ENCODE results near the gene ZNF831.

The ZNF831 gene

DNA sequence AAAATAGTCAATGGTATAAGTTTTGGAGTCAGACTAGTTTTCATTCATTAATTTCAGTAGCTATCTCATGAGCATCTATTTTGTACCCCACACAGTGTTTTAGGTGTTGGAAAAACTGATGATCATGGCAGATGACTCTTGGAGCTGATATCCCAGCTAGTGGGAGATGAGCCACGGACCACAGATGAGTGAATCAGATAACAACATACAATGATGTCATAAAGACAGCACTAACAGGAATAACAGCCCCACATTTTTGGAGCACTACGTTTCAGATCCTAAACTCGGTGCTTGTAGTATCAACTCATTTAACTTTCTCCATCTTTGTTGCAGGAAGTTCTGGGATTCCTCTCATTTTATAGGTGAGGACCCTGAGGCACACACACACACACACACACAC lies 69.0 kb downstream of the ZNF831 start:
- H3K4me1 ChIP-seq (ENCODE audit: control insufficient read depth, insufficient read depth, low read length): no peaks in the 10 kb centered on the region
- no peak overlapping the region for H3K9ac ChIP-seq (ENCODE audit: low read length)
- H3K4me3 ChIP-seq (ENCODE audit: low read length): no peak overlapping the region
- no peaks in the 10 kb centered on the region for H3K36me3 ChIP-seq (ENCODE audit: control insufficient read depth, insufficient read depth, low read length)
- H3K27me3 ChIP-seq (ENCODE audit: control insufficient read depth, insufficient read depth, low read length): peaks cover 5% of the 10 kb centered on the region
- no peaks in the 10 kb centered on the region for H3K9me3 ChIP-seq (ENCODE audit: control insufficient read depth, low read length)

DNA sequence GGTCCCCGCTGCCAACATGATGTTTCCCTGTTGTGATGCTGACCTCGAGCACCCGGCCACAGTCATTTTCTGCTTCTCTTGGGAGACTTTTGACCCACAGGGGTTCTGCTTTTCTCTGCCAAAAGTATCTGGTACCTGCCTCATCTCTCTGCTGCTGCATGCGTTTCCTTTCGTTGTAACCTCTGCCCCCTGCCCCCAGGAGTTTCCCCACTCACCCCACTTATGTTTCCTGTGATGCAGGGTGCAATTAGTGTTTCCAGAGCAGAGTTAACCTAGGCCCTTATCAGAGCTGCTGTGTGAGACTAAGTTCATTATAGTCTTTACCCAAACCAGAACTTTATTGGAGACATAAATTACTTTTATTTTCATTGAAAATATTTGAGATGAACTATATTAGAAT lies 71.6 kb downstream of the ZNF831 start:
- H3K9ac ChIP-seq (ENCODE audit: low read length): no peak overlapping the region
- no peak overlapping the region for H3K4me3 ChIP-seq (ENCODE audit: low read length)
- no peaks in the 10 kb centered on the region for H3K4me1 ChIP-seq (ENCODE audit: control insufficient read depth, insufficient read depth, low read length)
- H3K9me3 ChIP-seq (ENCODE audit: control insufficient read depth, low read length): no peaks in the 10 kb centered on the region
- no peaks in the 10 kb centered on the region for H3K36me3 ChIP-seq (ENCODE audit: control insufficient read depth, insufficient read depth, low read length)
- peaks cover 4% of the 10 kb centered on the region for H3K27me3 ChIP-seq (ENCODE audit: control insufficient read depth, insufficient read depth, low read length)

DNA sequence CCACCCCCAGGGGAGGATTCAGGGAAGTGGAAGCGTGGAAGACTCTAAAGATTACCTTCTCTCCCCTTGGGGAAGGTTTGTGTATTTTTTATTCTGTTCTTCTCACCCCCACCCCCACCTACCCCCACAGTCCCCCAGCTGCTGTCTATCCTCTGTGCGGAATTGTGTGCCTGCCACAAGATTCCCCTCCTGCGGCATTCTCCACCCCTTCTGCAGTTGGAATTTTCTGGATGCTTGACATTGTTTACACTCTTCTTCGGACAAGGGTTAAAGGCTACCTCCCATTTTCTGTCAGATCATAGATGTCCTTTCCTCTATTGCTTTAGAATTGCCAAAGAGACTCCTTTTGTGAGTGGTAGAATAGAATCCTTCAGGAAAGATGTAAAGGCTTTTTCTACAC lies 76.4 kb downstream of the ZNF831 start:
- H3K4me1 ChIP-seq (ENCODE audit: control insufficient read depth, insufficient read depth, low read length): no peaks in the 10 kb centered on the region
- no peaks in the 10 kb centered on the region for H3K36me3 ChIP-seq (ENCODE audit: control insufficient read depth, insufficient read depth, low read length)
- peaks cover 4% of the 10 kb centered on the region for H3K27me3 ChIP-seq (ENCODE audit: control insufficient read depth, insufficient read depth, low read length)
- H3K9ac ChIP-seq (ENCODE audit: low read length): no peak overlapping the region
- no peaks in the 10 kb centered on the region for H3K9me3 ChIP-seq (ENCODE audit: control insufficient read depth, low read length)
- no peak overlapping the region for H3K4me3 ChIP-seq (ENCODE audit: low read length)

DNA sequence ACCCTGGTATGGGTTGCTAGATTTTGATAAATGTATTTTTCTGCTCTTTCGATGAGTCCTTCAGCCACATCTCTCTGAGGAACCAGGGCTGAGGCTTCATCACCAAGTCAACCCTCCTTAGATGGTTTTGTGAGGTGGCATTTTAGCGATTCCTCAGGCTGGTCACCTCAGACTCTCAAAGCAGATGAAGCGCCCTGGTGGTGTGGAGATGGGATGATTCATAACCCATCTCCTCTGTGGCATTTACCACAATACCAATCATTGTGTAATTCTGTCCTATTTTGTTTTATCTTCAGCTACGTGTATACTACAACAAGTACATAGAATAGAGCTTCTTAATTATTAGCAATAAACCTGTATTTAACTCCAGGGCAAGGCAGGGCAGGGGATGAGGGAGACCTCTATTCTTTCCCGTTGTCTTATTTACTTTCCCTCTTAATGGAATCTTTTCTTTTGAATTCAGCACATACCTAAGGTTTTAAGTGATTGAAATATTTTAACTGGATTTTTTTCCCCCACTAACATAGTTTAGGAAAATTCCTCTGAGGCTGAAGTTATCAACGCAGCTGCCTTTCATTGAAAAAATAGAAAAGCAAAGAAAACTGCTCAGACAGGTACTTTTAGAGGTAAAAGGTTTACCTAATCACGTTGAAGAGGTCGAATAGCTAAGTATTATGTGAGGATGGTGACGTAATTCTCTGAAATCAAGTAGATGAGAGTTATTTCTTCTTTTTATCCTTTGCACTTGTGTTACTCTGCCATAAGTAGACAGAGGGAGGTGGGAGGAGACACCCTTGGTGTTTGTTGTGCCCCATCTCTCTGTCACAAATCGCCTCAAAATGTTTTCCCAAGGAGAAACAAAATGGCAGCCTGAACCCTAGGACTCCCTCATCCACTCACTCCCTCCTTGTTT lies 79.3 kb downstream of the ZNF831 start:
- Histone ChIP-seq H3K27me3 (ENCODE audit: control insufficient read depth, insufficient read depth, low read length) (peaks cover 4% of the 10 kb centered on the region), H3K9ac (ENCODE audit: low read length) (no peak overlapping the region)

DNA sequence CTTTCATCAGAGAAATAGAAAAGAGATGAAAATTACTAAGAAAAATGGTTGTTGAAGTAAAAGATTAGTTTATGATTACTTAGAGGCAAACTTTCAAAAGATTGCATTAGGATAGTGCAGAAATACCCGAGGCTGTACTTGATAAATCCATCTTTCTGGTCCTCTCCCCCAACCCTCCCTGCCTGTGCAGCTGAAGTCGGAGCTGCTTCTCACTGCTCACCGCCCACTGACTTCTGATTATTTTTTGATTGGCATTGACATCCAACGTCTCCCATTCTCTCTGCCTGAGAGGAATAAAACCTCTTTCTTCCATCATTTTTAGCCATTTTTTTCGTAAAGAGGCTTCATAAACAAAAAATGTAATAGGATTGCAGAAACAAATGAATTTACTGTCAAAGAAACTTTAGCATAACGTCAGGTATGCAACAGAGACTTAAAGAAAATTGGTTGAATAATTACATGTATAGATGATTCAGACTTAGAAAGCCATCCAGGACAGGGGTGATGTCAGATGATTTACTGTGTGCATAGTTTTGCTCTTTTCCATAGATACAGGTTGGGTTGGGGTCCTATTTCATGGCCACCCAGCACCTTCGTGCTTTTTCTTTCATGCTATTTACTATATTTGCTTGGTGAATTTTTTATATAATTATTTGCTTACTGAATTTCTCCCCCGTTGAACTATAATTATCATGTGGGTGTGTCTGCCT lies 83.2 kb downstream of the ZNF831 start:
- Histone ChIP-seq H3K27me3 (ENCODE audit: control insufficient read depth, insufficient read depth, low read length) (no peaks in the 10 kb centered on the region), H3K9ac (ENCODE audit: low read length) (no peak overlapping the region), H3K4me3 (ENCODE audit: low read length) (no peak overlapping the region)

More for the DNA sequence above, 79.3 kb downstream of the ZNF831 start:
- Histone ChIP-seq H3K36me3 (ENCODE audit: control insufficient read depth, insufficient read depth, low read length) (no peaks in the 10 kb centered on the region), H3K9me3 (ENCODE audit: control insufficient read depth, low read length) (no peaks in the 10 kb centered on the region), H3K4me3 (ENCODE audit: low read length) (no peak overlapping the region), H3K4me1 (ENCODE audit: control insufficient read depth, insufficient read depth, low read length) (no peaks in the 10 kb centered on the region)

DNA sequence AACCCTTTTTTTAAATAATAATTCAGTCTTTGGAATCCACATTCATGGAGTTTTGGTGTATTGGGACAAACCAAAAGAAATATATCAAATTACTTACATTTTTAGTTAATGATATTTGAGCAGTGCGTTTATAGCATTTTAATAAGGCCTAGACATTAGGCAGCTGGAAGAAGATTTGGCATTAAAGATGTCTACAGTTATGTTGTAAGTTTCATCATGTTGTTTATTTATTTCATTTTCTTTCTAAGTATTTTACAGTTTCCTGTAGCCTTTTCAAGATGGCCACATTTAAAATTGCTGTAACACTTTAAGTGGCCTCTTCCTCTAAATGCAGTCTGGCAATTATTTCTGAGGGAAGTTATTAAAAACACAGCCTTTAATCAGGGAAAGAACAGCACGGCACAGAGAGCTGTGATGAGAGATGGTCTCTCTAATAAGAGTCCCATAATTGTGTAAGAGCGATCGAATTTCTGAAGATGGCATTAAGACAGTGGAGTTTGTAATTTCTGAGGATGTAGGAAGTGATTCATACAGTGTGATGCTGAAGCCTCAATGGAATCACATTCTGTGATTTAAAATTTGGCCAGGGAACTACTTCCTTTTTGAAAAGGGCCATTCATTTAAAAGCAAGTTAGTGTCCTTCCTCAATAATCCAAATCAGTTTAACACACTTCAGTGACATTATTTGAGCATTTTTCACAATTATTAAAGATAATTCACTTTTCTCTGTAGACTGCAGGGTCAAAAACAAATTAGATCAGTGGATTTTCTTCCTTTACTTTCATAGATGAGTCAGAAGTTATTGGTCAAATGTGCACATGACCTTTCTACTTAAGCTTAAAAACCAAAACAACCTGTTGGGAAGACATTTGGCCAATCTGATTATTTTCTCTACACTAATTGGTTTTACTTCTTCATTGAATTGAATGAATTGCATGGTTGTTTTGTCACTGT lies 84.4 kb downstream of the ZNF831 start:
- no peak overlapping the region for H3K4me3 ChIP-seq (ENCODE audit: low read length)

More for the DNA sequence above, 83.2 kb downstream of the ZNF831 start:
- Histone ChIP-seq H3K9me3 (ENCODE audit: control insufficient read depth, low read length) (no peaks in the 10 kb centered on the region), H3K36me3 (ENCODE audit: control insufficient read depth, insufficient read depth, low read length) (no peaks in the 10 kb centered on the region), H3K4me1 (ENCODE audit: control insufficient read depth, insufficient read depth, low read length) (no peaks in the 10 kb centered on the region)

DNA sequence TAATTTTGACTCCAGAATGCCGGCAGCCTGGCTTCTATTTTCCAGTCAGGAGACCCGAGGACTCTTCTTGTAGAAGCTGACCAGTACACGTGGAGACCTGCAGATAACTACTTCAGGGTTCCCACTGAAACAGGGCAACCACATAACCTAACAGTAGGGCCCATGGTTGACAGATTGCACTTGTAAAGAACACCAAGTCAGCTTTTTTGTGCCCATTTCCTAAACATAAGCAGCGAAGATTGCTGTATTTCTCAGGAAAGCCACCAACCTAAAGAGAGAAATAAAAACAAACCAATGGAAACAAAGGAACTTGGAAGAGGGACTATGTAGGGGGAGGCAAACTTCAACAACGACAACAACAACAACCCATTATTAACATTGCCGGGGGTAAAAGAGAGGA lies 86.7 kb downstream of the ZNF831 start:
- Histone ChIP-seq H3K27me3 (ENCODE audit: control insufficient read depth, insufficient read depth, low read length) (no peaks in the 10 kb centered on the region), H3K4me3 (ENCODE audit: low read length) (no peak overlapping the region), H3K9me3 (ENCODE audit: control insufficient read depth, low read length) (no peaks in the 10 kb centered on the region), H3K4me1 (ENCODE audit: control insufficient read depth, insufficient read depth, low read length) (no peaks in the 10 kb centered on the region), H3K9ac (ENCODE audit: low read length) (no peak overlapping the region), H3K36me3 (ENCODE audit: control insufficient read depth, insufficient read depth, low read length) (no peaks in the 10 kb centered on the region)

More for the DNA sequence above, 84.4 kb downstream of the ZNF831 start:
- no peaks in the 10 kb centered on the region for H3K9me3 ChIP-seq (ENCODE audit: control insufficient read depth, low read length)
- H3K27me3 ChIP-seq (ENCODE audit: control insufficient read depth, insufficient read depth, low read length): no peaks in the 10 kb centered on the region
- no peak overlapping the region for H3K9ac ChIP-seq (ENCODE audit: low read length)
- no peaks in the 10 kb centered on the region for H3K36me3 ChIP-seq (ENCODE audit: control insufficient read depth, insufficient read depth, low read length)
- H3K4me1 ChIP-seq (ENCODE audit: control insufficient read depth, insufficient read depth, low read length): no peaks in the 10 kb centered on the region

DNA sequence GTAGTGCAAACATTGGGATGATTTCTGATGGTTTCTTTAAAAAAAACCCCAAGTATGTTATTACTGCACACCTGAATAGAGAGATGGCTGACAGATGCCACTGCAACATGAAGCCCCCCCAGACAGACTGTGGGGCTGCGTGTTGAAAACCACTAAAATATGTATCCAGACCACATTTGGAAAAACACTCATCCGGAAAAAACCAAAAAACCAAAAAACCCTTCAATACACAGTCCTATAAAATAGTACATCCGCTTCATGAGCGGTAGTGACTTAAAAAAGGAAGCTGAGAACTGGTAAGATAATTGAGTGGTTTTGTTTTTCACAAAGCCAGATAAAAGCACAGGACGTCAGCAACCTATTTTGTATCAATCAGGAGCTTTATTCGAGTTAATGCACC lies 89.7 kb downstream of the ZNF831 start:
- Histone ChIP-seq H3K27me3 (ENCODE audit: control insufficient read depth, insufficient read depth, low read length) (peaks cover 4% of the 10 kb centered on the region), H3K4me1 (ENCODE audit: control insufficient read depth, insufficient read depth, low read length) (no peaks in the 10 kb centered on the region), H3K4me3 (ENCODE audit: low read length) (no peak overlapping the region), H3K9me3 (ENCODE audit: control insufficient read depth, low read length) (no peaks in the 10 kb centered on the region), H3K9ac (ENCODE audit: low read length) (no peak overlapping the region), H3K36me3 (ENCODE audit: control insufficient read depth, insufficient read depth, low read length) (no peaks in the 10 kb centered on the region)

DNA sequence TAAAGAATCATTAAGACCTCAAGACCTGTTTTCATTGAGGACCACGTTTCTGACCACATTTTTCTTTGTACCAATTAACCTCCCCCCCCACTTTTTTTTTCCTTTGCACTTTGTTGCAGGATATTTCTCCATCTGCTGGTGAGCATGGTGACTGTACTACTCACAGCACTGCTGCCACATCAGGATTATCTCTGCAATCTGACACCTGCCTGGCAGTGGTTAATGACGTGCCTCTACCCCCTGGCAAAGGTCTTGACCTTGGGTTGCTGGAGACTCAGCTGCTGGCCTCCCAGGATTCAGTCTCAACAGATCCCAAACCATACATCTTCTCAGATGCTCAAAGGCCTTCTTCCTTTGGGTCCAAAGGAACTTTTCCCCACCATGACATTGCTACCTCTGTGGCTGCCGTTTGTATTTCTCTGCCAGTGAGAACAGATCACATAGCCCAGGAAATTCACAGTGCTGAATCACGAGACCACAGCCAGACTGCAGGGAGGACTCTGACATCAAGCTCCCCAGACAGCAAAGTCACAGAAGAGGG lies 90.2 kb downstream of the ZNF831 start:
- Histone ChIP-seq H3K36me3 (ENCODE audit: control insufficient read depth, insufficient read depth, low read length) (no peaks in the 10 kb centered on the region), H3K27me3 (ENCODE audit: control insufficient read depth, insufficient read depth, low read length) (peaks cover 4% of the 10 kb centered on the region), H3K4me3 (ENCODE audit: low read length) (no peak overlapping the region), H3K9me3 (ENCODE audit: control insufficient read depth, low read length) (no peaks in the 10 kb centered on the region), H3K9ac (ENCODE audit: low read length) (no peak overlapping the region), H3K4me1 (ENCODE audit: control insufficient read depth, insufficient read depth, low read length) (no peaks in the 10 kb centered on the region)

DNA sequence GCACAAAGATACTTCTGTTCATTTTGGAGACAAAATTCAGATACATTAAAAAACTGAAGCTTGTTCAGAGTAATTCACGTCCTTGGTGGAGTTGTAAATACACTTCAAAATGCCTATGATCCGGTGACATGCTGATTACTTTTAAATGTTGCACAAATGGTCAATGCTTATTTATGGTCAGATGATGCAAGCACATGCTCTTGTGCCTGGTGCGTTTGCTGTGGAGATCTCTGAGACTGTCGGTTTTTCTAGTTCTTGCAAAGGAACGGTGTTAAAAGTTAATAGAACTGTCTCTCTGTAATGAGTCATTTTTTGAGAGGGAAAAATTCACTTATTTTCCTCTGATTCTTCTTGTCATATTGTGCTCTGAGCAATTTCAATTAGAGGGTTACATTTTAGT lies 91.6 kb downstream of the ZNF831 start:
- peaks cover 4% of the 10 kb centered on the region for H3K27me3 ChIP-seq (ENCODE audit: control insufficient read depth, insufficient read depth, low read length)
- no peaks in the 10 kb centered on the region for H3K9me3 ChIP-seq (ENCODE audit: control insufficient read depth, low read length)

DNA sequence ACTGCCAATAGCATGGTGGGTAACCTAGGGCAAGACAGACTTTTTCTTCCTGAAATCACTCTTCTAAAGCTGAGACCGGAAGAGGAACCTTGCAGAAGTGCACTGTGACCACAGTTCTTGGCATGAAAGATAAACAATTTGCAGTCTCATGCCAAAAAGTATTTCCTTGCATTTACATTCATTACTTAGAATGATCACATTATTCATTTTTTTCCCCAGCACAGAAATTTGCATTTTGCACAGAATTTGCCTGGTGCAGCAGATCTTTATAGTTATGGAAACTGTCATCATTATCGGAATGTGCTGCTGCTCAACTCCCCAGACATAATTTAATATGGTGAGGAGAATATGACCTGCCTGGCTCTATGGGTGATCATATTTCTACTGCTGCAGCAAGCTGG lies 94.6 kb downstream of the ZNF831 start:
- H3K4me1 ChIP-seq (ENCODE audit: control insufficient read depth, insufficient read depth, low read length): no peaks in the 10 kb centered on the region
- H3K9ac ChIP-seq (ENCODE audit: low read length): no peak overlapping the region
- no peaks in the 10 kb centered on the region for H3K36me3 ChIP-seq (ENCODE audit: control insufficient read depth, insufficient read depth, low read length)
- peaks cover 4% of the 10 kb centered on the region for H3K27me3 ChIP-seq (ENCODE audit: control insufficient read depth, insufficient read depth, low read length)
- H3K9me3 ChIP-seq (ENCODE audit: control insufficient read depth, low read length): no peaks in the 10 kb centered on the region
- H3K4me3 ChIP-seq (ENCODE audit: low read length): no peak overlapping the region

More for the DNA sequence above, 91.6 kb downstream of the ZNF831 start:
- Histone ChIP-seq H3K9ac (ENCODE audit: low read length) (no peak overlapping the region), H3K4me3 (ENCODE audit: low read length) (no peak overlapping the region), H3K4me1 (ENCODE audit: control insufficient read depth, insufficient read depth, low read length) (no peaks in the 10 kb centered on the region), H3K36me3 (ENCODE audit: control insufficient read depth, insufficient read depth, low read length) (no peaks in the 10 kb centered on the region)
